HG03520 (cell line): ENCODE data around the gene TSPAN19.
"Not testable (repeated sequence)": the region's sequence is repeated elsewhere in the genome, so short reads cannot be mapped to it uniquely, and the experiment has no call there.

ENCODE experiments used
- ATAC-seq: cut with Tn5 transposase; IDR thresholded peaks from one replicate; pipeline ENCODE4 v1.9.1; 2021; ENCODE audit warnings: mild to moderate bottlenecking, moderate library complexity; ENCODE audit not compliant: unreplicated experiment

The TSPAN19 gene

DNA sequence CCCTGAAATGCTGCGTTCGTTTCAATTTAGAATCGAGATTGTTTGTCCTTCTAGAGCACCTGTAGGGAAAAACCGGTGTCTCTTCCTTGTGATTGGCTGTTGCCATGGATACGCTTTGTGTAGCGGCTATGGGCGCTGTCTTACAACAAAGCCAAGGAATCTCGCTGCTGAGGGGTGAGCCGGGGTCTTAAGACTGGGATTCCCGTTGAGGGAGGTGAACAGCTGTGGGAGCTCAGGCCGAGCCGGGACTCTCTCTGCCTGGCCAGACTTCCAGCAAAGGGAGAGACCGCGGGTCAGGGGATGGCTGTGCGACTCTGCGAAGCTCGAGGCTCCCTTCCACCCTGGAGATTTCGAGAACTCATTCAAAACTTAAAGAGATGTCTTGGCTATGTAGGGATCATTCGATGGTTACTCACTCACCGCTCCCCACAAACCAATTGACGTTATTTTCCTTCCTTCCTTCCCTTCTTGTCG lies at the start of gene TSPAN19, which contains the start of gene LRRIQ1:
Gene TSPAN19 (minus strand): TSS at position 44 of the 474 bp plus-strand sequence. CDS start 6,331 bp downstream, outside the sequence.
Gene LRRIQ1 (plus strand): TSS at position 118 of the 474 bp plus-strand sequence. CDS start 1,826 bp downstream, outside the sequence.
- peak; percentile 96 for ATAC-seq

- no peak for ATAC-seq
Observed at GRCh38 chr12:85085066-85085465, 49.0 kb upstream of the TSPAN19 start.

DNA sequence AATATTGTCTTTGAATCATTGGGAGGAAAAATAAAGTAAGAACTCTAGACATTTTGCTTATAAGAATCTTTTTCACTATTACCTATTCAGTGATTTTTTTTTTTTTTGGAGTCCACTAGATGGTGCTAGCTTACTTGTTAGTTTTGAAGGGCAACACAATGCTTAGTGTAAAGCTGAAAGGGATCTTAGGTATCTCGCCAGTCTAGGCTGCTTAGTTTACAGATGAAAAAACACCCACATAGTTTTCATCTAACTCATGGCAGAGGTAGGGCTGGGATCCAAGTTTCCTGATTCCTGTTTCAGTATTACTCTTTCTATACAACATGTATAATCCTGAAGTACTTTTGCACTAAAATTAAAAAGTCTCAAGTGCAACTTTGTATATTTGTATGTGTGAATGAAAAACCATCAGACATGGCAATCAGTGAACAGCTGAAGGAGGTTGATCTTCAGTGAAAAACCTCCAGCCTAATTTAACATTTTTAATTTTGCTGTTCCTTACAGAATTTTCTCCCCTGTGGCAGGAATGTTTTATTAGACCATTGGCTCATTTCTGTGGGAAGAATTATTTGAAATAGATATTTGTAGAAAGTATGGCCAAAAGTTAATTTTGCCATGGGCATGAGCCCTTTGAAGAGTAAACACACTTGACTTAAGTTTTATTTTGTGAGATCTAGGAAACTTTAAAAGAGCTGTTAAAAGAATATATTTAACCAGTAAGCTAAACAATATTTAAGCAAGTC lies 40.8 kb upstream of the TSPAN19 start:
- peak; percentile 86 for ATAC-seq

GRCh38 chr12:85072826-85073225 lies 36.7 kb upstream of the TSPAN19 start:
- ATAC-seq: no peak

DNA sequence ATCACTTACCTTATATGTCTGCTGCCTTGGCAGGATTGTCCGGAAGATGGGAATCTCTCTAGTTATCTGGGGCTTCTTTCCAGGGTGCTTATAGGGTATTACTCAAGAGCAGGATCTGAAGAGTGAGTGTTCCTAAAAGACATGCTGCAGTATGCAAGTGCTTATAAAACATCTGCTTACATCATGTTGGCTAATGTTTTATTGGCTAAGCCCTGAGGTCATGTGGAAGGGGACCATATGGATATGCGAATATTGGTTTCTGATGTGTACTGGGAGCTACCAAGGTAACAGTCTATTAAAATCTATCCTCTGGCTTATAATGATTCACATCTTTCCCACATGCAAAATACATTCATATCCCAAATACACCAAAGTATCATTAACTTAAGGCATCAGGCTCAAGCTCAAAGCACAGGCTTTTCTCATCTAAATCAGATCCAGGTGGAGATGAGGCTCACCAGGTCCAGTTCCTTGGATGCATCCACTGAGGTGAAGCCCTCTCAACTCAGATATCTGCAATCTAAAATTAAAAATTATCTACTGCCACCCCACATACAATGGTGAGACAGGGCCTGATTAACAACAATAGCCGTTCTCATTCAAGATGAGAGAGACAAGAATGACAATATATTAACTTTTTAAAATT lies 29.9 kb upstream of the TSPAN19 start:
- ATAC-seq: no peak

DNA sequence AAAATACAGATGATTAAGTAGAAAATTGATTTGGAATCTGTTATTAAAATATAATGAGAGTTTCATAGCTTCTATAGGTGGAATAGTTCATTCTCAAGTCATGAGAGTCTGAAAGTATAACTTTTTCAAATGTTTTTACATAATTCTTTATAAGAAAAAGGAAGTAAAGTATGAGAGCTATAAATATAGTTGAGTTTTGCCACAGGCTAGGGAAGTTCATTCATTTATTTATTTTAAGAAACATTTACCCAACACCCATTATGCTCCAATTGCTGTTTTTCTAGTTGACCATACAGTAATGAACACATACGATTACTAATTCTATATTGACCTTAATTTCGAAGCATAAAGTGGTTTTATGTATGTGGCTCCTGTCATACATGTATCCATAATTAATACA lies 24.8 kb upstream of the TSPAN19 start:
- ATAC-seq: no peak

DNA sequence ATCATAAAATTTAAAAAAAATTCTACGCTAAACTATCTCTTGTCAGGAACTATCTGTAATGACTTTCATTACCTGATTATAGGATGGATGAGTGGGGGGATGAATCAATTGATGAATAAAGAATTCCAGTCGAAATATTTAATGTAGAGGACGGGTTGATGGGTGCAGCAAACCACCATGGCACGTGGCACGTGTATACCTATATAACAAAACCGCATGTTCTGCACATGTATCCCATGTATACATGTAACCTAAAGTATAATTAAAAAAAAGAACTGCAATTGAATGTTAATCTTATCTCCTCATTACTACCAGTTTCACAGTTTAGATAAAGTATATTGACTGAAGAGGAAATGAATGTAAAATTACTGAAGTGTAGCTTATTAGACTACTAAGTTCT lies 23.5 kb upstream of the TSPAN19 start:
- ATAC-seq: no peak

- no peak for ATAC-seq
Observed at GRCh38 chr12:85058339-85058738, 22.3 kb upstream of the TSPAN19 start.

- peak; percentile 71 for ATAC-seq
Observed at GRCh38 chr12:85057370-85057963, 21.4 kb upstream of the TSPAN19 start.

DNA sequence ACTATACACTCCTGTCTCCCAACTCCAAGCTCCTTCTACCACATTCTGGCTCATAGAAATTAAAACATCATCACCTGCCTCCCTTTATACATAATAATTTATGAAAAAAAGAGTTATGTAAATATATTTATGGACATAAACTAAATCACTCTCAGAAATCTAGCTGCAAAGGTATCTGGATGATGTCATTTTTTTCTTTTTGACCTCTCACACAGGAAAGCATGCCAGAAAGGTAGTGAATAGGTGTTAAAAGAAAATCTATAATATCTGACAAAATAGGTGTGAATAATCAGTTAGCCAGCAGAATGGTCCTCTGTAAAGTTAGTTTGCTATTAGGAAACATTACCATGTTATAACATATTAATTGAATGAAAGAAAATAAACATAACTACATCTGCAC lies 7.8 kb upstream of the TSPAN19 start:
- no peak for ATAC-seq

DNA sequence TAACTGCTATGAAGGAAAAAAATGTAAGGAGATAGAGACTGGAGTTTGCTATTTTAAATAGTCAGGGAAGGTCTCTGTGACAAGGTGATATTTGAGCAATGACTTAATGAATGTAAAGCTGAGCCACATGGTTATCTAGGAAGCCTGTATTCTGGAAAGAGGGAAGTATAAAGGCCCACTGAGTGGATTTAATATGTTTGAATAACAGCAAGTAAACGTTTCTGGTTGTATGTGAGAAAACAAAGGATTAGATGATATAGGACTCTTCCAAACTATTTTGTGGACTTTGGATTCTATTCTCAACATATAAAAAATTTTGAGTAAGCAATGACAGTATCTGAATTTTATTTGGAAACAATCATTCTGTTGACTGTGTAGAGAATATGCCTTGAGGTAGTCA lies 5.3 kb upstream of the TSPAN19 start:
- ATAC-seq: no peak

DNA sequence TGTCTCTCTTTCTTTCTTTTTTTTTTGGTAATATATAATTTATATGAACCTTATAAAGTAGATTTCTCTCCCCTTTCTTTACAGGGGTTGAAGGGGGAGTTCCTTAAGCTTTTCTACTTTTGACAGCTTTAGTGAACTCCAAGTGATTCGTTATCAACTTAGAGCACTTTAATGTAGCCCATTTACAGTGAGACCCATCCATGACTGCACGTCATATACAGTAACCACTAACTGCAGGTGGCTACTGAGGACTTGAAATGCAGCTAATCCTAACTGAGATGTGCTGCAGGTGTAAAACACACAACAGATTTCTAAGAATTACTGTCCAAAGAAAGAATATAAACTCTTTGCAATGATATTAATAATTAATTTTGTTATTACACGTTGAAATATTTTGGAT lies 656 bp upstream of the TSPAN19 start:
- peak; percentile 54 for ATAC-seq

- ATAC-seq: peak; percentile 51
Observed at GRCh38 chr12:85029456-85029855, 6.6 kb downstream of the TSPAN19 start.

DNA sequence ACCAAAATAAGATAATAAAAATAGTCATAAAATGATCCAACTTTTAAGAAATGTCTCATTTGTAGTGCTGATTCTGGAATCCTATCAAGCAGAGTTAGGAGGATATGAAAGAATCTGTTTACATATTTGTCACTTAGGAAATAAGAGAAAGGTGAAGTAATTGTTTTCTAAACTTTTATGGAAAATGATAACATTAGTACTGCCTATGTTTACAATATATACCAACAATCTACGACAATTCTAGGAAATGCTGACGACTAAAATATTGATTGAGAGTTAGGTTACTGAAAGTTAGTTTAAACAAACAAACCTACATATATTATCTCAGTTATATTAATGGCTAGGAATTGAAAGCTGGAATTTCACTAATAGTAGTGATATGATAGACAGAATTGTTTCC lies 18.0 kb downstream of the TSPAN19 start:
- no peak for ATAC-seq

- ATAC-seq: no peak
Observed at GRCh38 chr12:85017618-85018017, 18.5 kb downstream of the TSPAN19 start.

- ATAC-seq: no peak
Observed at GRCh38 chr12:85017133-85017532, 18.9 kb downstream of the TSPAN19 start.

DNA sequence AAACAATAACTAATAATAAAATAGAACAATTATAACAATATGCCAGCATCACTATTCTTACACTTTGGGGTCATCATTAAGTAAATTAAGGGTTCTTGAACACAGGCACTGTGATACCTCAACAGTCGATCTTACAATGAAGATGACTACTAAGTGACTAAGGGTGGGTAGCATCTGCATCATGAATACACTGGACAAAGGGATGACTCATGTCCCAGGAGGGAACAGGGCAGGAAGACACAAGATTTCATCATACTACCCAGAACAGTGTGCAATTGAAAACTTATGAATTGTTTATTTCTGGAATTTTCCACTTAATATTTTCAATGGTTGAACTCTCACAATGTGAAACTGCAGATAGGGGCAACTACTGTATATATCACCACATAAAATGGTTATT lies 19.7 kb downstream of the TSPAN19 start:
- no peak for ATAC-seq

DNA sequence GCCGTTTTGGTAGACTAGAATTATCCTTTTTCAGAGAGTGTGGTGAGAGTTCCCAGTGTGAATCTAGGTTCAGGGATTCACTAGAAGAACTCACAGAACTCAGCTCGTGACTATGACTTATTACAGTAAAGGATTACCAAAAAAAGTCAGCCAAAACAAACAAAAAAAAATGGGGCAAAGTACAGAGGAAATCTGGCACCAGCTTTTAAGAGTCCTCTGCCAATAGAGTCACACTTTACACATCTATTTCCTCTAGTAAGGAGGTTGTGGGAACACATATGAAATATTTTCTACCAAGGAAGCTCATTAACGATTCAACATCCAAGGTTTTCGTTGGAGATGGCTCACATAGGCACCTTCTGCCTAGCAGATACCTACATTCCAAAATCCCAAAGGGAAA lies 28.2 kb downstream of the TSPAN19 start:
- ATAC-seq: no peak

DNA sequence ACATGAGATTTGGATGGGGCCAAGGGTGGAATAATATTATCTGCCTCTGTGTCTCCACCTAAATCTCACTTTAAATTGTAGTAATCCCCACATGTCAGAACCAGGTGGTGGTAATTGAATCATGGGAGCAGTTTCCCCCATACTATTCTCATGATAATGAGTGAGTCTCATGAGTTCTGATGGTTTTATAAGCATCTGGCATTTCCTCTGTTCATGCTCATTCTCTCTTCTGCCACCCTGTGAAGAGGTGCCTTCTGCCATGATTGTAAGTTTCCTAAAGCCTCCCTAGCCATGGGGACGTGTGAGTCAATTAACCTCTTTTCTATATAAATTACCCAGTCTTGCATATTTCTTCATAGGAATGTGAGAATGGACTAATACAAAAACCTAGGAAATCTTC lies 29.9 kb downstream of the TSPAN19 start:
- no peak for ATAC-seq

DNA sequence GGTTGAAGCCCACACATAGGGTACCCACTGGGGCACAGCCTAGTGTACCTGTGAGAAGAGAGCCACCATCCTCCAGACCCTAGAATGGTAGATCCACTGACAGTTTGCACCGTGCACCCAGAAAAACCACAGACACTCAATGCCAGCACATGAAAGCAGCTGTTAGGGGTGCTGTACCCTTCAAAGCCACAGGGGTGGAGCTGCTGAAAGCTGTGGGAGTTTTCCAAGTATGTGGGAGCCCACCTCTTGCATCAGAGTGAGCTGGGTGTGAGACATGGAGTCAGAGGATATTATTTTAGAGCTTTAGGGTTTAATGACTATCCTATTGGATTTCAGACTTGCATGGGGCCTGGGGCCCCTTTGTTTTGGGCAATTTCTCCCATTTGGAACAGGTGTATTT lies 30.5 kb downstream of the TSPAN19 start:
- ATAC-seq: no peak

DNA sequence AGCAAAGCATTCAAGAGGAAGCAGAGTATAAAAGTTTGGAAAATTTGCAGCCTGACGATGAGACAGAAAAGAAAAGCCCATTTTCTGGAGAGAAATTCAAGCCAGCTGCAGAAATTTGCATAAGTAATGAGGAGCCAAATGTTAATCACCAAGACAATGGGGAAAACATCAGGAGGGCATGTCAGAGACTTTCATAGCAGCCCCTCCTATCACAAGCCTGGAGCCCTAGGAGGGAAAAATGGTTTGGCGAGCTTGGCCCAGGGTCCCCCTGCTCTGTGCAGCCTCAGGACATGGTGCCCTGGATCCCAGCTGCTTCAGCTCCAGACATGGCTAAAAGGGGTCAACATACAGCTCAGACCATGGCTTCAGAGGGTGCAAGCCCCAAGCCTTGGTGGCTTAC lies 31.0 kb downstream of the TSPAN19 start:
- ATAC-seq: not testable (repeated sequence)

DNA sequence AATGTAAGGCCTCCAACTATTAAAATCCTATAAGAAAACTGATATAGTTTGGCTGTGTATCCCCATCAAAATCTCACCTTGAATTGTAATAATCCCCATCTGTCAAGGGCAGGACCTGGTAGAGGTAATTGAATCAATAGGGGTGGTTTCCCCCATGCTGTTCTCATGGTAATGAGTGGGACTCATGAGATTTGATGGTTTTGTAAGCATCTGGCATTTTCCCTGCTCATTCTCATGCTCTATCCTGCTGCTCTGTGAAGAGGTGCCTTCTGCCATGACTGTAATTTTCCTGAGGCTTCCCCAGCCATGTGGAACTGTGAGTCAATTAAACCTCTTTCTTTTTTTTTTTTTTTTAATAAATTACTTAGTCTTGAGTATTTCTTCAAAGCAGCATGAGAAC lies 31.9 kb downstream of the TSPAN19 start:
- ATAC-seq: no peak
